K562 (cell line): Measurements from ENCODE around the gene NT5C. TPM values are rescaled to one million over a fixed set of nuclear protein-coding genes. Genes with fewer than 3 reads are reported as not detected.

Source experiments
- EP300 ChIP-seq: IDR thresholded peaks from 2 replicates; pipeline ENCODE4 v1.6.1; 2012; ENCODE audit warnings: low read length, improper control_type of control experiment
- HDAC2 ChIP-seq: fragments of 450-650 bp; IDR thresholded peaks from 2 replicates; pipeline ENCODE4 v1.6.1; 2016; ENCODE audit warnings: mild to moderate bottlenecking
- HNRNPK ChIP-seq: fragments of 200-400 bp; formaldehyde crosslinking; IDR thresholded peaks from one replicate; pipeline ENCODE4 v1.6.1; 2018; ENCODE audit warnings: mild to moderate bottlenecking, low read depth, low read length; ENCODE audit not compliant: poor library complexity, severe bottlenecking
- SNRNP70 ChIP-seq: fragments of 200-400 bp; formaldehyde crosslinking; optimal IDR thresholded peaks from 2 replicates; pipeline ENCODE3; 2017; ENCODE audit warnings: low read depth, low read length
- ZNF609 ChIP-seq: sonication (generic); formaldehyde crosslinking; IDR thresholded peaks from 2 replicates; pipeline ENCODE4 v1.8.1; 2023; ENCODE audit warnings: missing genetic modification reagents, mild to moderate bottlenecking, borderline replicate concordance
- polyA plus RNA-seq, 8 experiments: library from polyadenylated mRNA; depleted of rRNA in 4 of 8; stranded (reverse) in 5 of 8; unstranded in 3 of 8; fragments of >200 nt; fragmentation: Nextera tagmentation in 2 of 8; fragmentation: Illumina TruSeq in 1 of 8; extraction: Ambion mirVana in 2 of 8; extraction: Trizol in 1 of 8; gene quantifications; 2 replicates each; pipeline versions ENCODE4 v1.2.1 to v1.2.3, GENCODE V29; 2011 to 2014; ENCODE audit warnings: inconsistent platforms in 1 of 8, missing spikeins in 1 of 8
- total RNA-seq, 7 experiments: library from RNA; depleted of rRNA in 6 of 7; stranded (reverse); fragments of >200 nt in 6 of 7; fragmentation: Illumina TruSeq in 2 of 7; extraction: Trizol in 2 of 7; gene quantifications; 2 replicates each; pipeline versions ENCODE4 v1.2.1 to v1.2.3, GENCODE V29; 2011 to 2021; ENCODE audit warnings: low replicate concordance in 1 of 7

Gene NT5C
- total and polyA plus RNA-seq, 9 of the 15 experiments (the other 6 are each of a cell fraction or from before 2014, with no cell fraction given): 2.9 to 205 (median 45.0) TPM

GRCh38 chr17:75102385-75102821, 29.1 kb downstream of the NT5C start (continued):
- TF ChIP-seq ZNF609 (CRISPR knock-in tag): no peak
- 0 out of 2 replicates have a peak, but pooled peaks have one; percentile 22 for TF ChIP-seq EP300
- no peak for TF ChIP-seq HNRNPK
- TF ChIP-seq HDAC2: peak; percentile 52; the same call in 1 of the 2 replicates
- no peak for TF ChIP-seq SNRNP70
